Kidney (tissue), 14 donors: ENCODE measurements around the gene NTSR1. TPM values are rescaled to one million over a fixed set of nuclear protein-coding genes. Genes with fewer than 3 reads are reported as not detected.

Experiments
- DNase-seq, 5 donors: peaks; one replicate each; pipeline ENCODE4 v3.0.0-alpha.2; 2013 to 2020
- FAIRE-seq: peaks from 2 replicates; lab custom pipeline; 2012; peaks lifted over from hg19 to GRCh38; lab: Jason Lieb, UNC
- H3K27ac ChIP-seq, 2 donors: one replicate each; pipeline ENCODE4 v1.7.0; 2013; ENCODE audit warnings: low read depth in 2 of 2, low read length in 2 of 2, inconsistent platforms in 1 of 2
- H3K27me3 ChIP-seq: one replicate; pipeline ENCODE4 v1.7.1; 2013; ENCODE audit warnings: low read length, inconsistent platforms; ENCODE audit not compliant: control insufficient read depth, insufficient read depth
- H3K36me3 ChIP-seq, 3 donors: one replicate each; pipeline versions ENCODE4 v1.7.0 to v1.7.1; 2013; ENCODE audit warnings: low read length in 3 of 3, control low read depth in 1 of 3, inconsistent platforms in 1 of 3; ENCODE audit not compliant: insufficient read depth in 3 of 3, control insufficient read depth in 2 of 3
- H3K4me1 ChIP-seq, 3 donors: one replicate each; pipeline versions ENCODE4 v1.7.0 to v1.7.1; 2013; ENCODE audit warnings: low read length in 3 of 3, inconsistent platforms in 1 of 3, low read depth in 1 of 3; ENCODE audit not compliant: control insufficient read depth in 2 of 3, insufficient read depth in 2 of 3
- H3K4me3 ChIP-seq, 3 donors: one replicate each; pipeline versions ENCODE4 v1.7.0 to v1.8.1; 2013; ENCODE audit warnings: low read length in 3 of 3, control low read depth in 1 of 3, inconsistent platforms in 1 of 3
- H3K9ac ChIP-seq, 3 donors: one replicate each; pipeline versions ENCODE4 v1.7.0 to v1.7.1; 2013; ENCODE audit warnings: low read length in 3 of 3, control low read depth in 1 of 3, inconsistent platforms in 1 of 3
- H3K9me3 ChIP-seq, 3 donors: one replicate each; pipeline versions ENCODE4 v1.7.0 to v1.7.1; 2013; ENCODE audit warnings: low read length in 3 of 3, control low read depth in 1 of 3, inconsistent platforms in 1 of 3; ENCODE audit not compliant: control insufficient read depth in 2 of 3, insufficient read depth in 1 of 3
- CTCF ChIP-seq: IDR thresholded peaks from 3 replicates; pipeline ENCODE4 v1.5.1; 2012; ENCODE audit warnings: mild to moderate bottlenecking, moderate library complexity, borderline replicate concordance; ENCODE audit not compliant: insufficient read depth; ENCODE audit errors: extremely low read depth
- intact Hi-C: fragments of 100-400 bp; cut with DNase I; formaldehyde crosslinking; loops from one replicate; pipeline ENCODE4 v1.11.1; 2022
- polyA plus RNA-seq: library from polyadenylated mRNA; stranded (reverse); fragments of 350-450 nt; fragmentation: Illumina TruSeq; extraction: RNeasy Lipid Tissue Mini Kit (QIAGEN cat#74804); gene quantifications from one replicate; pipeline ENCODE4 v1.2.3, GENCODE V29; 2014; ENCODE audit warnings: low read depth, low replicate concordance; ENCODE audit not compliant: insufficient read depth
- total RNA-seq: library from RNA; stranded (reverse); fragmentation: NEBNext Ultra II Directional; extraction: Animal tissue kit (Norgen Biotek cat#: 25700); gene quantifications from one replicate; pipeline ENCODE4 v1.2.1, GENCODE V29; 2021
- donor health status: control.
- donor health status: control.
- donor health status: control.
- donor health status: control.
- donor health status: control.
- donor health status: DM: yes; HTN: yes; CAD: no.
- donor health status: Normal renal cell carcinoma (clear cell type).

Gene NTSR1
- total and polyA plus RNA-seq, 2 donors from 2014 or later = 0.09 TPM; not detected in 1

- Histone ChIP-seq H3K27me3 (no peaks in the 10 kb centered on the region), H3K4me1 (peaks cover 0 to 3% (median 0%) of the 10 kb centered on the region in 3 donors), H3K27ac (no peak overlapping the region), H3K36me3 (no peaks in the 10 kb centered on the region), H3K4me3 (no peak overlapping the region), H3K9ac (no peak overlapping the region), H3K9me3 (no peaks in the 10 kb centered on the region)
- FAIRE-seq = no peak
- no peak for DNase-seq
- intact Hi-C loops = loop anchor here (10.0 kb wide), 1 partner anchor 141 kb away; the partner anchor contains the start of gene OGFR
- no peak for TF ChIP-seq CTCF
Measured at GRCh38 chr20:62663145-62664018, 45.3 kb upstream of the NTSR1 start.

DNA sequence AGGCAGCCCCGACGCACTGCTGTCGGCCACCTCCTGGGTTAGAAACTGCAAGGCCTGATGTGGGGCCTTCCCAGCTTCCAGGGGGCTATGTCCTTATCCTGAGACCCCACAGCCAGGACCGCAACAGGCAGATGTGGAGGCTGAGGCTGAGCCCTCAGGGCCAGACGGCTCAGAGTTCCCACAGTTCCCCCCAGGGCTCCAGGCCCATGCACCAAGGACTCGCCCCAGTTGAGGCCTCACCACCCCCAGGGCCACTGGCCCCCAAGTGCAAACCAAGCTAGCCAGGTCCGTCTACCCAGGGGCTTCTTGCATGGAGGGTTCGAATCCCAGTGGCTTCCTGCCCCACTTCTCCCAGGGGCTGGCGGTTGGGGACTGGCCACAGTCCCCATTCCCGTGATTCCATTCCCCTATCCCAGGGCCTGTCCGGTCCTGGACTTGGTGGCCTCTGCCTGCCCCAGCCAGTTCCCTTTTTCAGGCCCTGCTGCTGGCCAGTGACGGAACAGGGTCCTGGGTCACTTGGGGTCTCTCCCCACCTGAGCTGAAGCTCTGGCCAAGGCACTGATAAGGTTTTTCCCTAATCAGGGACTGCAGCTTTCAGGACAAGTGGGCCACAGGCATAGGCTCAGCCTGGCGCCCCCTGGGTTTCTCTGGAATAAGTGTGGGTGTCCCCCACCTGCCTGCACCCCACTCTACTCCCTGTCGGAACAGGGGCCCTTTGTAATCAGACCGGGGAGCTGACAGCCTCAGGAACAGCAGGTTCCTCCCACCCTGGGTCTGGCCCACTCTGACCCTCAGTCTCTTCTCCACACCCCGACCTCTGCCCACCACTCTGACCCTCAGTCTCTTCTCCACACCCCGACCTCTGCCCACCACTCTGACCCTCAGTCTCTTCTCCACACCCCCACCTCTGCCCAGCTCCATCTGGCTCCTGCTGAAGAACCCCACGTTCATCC, 44.3 kb upstream of the NTSR1 start:
- Histone ChIP-seq H3K27ac (no peak overlapping the region), H3K36me3 (no peaks in the 10 kb centered on the region), H3K9me3 (no peaks in the 10 kb centered on the region), H3K9ac (no peak overlapping the region), H3K27me3 (no peaks in the 10 kb centered on the region), H3K4me3 (no peak overlapping the region), H3K4me1 (peaks cover 0 to 3% (median 0%) of the 10 kb centered on the region in 3 donors)
- intact Hi-C loops = loop anchor here (10.0 kb wide), 1 partner anchor 141 kb away; the partner anchor contains the start of gene OGFR
- FAIRE-seq = no peak
- no peak for TF ChIP-seq CTCF
- no peak for DNase-seq

DNA sequence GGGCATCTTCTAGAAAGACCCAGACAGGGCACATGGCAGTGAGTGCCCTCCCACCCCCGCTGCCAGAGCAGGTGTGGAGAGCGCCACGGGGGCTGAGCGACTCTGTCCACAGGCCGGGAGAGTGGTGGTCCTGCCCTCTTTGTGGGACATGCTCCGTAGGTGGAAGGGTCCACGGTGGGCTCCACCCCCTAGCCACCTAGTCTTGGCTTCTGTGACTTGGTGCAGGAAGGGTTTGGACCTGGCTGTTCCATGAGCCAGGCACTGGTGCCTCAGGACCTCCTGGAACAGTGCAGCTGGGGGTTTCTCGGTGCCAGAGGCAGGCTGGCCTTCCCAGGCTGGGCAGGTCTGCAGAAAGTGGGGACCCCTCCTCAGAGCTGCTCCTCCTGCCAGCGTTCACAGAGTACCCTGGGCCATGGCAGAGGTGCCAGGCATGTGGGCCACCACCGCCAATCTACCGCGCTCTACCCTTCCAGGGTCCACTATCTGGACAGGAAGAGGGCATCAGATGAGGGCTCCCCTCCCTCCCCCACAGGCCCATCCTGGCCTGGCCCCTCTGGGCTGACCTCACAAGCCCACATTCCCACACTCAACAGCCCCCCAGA, 43.4 kb upstream of the NTSR1 start:
- H3K27ac ChIP-seq = no peak overlapping the region
- H3K4me1 ChIP-seq = peaks cover 0 to 3% (median 0%) of the 10 kb centered on the region in 3 donors
- H3K9me3 ChIP-seq = no peaks in the 10 kb centered on the region
- no peak for TF ChIP-seq CTCF
- H3K36me3 ChIP-seq = no peaks in the 10 kb centered on the region
- no peak for FAIRE-seq
- intact Hi-C loops = loop anchor here (10.0 kb wide), 1 partner anchor 140 kb away; the partner anchor contains the start of gene OGFR
- DNase-seq = no peak
- no peaks in the 10 kb centered on the region for H3K27me3 ChIP-seq
- H3K9ac ChIP-seq = no peak overlapping the region
- H3K4me3 ChIP-seq = no peak overlapping the region
